SKM-1 treated with dmso at 0.1 percent for 144 hours (cell line): ENCODE data around the gene DOK1.

Experiments
- DNase-seq: peaks from one replicate; lab custom pipeline; 2025; ENCODE audit not compliant: unreplicated experiment; lab: John Stamatoyannopoulos, UW

DOK1 gene

GRCh38 chr2:74596584-74596983 is 42.1 kb downstream of the DOK1 start:
- no peak for DNase-seq

DNA sequence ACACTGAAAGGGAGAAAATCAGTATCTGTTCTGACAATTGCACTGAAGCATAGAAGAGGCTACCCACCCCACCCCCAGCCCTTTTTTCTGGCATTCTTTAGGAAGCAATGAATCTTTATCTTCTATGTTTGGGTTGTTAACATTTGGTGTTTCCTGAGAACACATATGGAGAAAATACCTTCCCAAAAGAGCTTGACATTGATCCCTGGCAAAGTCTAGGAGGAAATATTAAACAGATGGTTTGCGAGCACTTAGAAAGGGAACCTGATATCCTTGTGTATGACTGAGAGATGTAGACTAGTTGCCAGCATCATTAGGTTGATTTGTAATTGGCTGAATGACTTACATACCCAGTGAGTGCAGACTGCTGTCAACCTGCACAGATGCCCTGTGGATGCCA is 42.9 kb downstream of the DOK1 start:
- DNase-seq, result no peak

DNA sequence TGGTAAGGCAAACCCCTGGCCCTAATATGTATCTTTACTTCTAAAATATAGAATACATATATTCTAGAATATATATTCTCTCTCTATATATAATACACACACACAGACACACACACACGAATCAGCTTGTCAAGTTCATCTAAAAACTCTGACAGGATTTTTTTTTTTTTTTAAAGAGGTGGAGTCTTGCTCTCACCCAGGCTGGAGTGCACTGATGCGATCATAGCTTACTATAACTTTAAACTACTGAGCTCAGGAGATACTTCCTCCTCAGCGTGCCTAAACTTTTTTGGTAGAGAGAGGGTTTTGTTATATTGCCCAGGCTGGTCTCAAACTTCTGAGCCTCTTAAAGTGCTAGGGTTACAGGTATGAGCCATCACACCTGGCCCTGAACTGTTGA is 45.2 kb downstream of the DOK1 start:
- DNase-seq, result no peak

DNA sequence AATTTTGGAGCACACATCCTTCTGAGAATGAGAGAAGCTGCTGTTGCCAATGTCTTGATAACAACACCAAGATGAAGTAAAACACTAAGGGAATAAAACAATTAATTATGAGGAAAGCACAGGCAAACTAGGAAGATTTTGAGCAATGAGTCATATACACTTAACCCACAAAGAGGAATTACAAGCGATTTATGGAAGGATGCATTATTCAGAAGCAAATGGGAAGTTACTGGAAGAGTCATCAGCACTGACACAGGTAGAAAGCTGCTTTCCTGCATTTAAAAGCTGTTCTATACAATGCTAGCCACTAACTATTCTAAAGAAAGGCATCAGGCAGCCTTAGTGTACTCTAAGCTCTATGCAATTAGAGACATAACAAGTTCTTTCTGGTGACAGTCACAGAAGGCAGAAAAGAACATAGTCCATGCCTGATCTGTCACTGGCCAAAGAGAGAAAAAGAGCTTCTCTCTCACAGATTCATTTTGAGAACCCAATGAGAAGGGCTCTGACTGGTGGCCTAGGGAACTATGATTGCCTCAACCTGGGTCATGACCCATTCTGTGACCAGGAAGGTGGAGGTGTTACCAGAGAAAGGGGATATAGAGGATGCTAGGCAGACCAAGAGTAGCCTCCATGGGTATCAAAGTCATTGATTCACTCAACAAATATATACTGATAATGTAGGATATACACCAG is 48.2 kb downstream of the DOK1 start:
- DNase-seq, result no peak

- no peak for DNase-seq
Observed at GRCh38 chr2:74603282-74604000, 48.9 kb downstream of the DOK1 start.

GRCh38 chr2:74606927-74607326 is 52.4 kb downstream of the DOK1 start:
- no peak for DNase-seq
